Activated naive CD4-positive, alpha-beta T cell treated with anti-CD3 and anti-CD28 coated beads, Interleukin-2, amount 10 ng/mL, durations not matched to agents 7 days and 5 days (primary cell): ENCODE data around the gene KLF11.

Experiments used
- CTCF ChIA-PET: fragments of 350-600 bp; sonication (Branson Sonifier 250); formaldehyde crosslinking; loops from one replicate; lab custom pipeline; 2021; ENCODE audit warnings: antibody characterized with exemption; lab: Charles Lee
- DNase-seq: peaks from one replicate; pipeline ENCODE4 v3.0.0-alpha.2; 2020
- H3K27ac Mint-ChIP-seq: one replicate; pipeline ENCODE4 v1.8.0; 2021; ENCODE audit warnings: mild to moderate bottlenecking, moderate library complexity, mixed read lengths
- H3K27me3 Mint-ChIP-seq: one replicate; pipeline ENCODE4 v1.8.0; 2021; ENCODE audit warnings: mild to moderate bottlenecking, mixed read lengths
- H3K36me3 Mint-ChIP-seq: one replicate; pipeline ENCODE4 v1.8.0; 2021; ENCODE audit warnings: mixed read lengths
- H3K4me1 Mint-ChIP-seq: one replicate; pipeline ENCODE4 v1.8.0; 2021; ENCODE audit warnings: mixed read lengths
- H3K4me3 Mint-ChIP-seq: one replicate; pipeline ENCODE4 v1.8.0; 2021; ENCODE audit warnings: mild to moderate bottlenecking, moderate library complexity, mixed read lengths
- H3K9me3 Mint-ChIP-seq: one replicate; pipeline ENCODE4 v1.8.0; 2021; ENCODE audit warnings: mixed read lengths

KLF11 gene

GRCh38 chr2:10078704-10079265 lies 35.4 kb downstream of the KLF11 start:
- no peaks in the 10 kb centered on the region for H3K36me3 Mint-ChIP-seq
- H3K4me1 Mint-ChIP-seq = peaks cover 19% of the 10 kb centered on the region
- peak overlapping the region; percentile 67 for H3K4me3 Mint-ChIP-seq
- H3K27me3 Mint-ChIP-seq = peaks cover 91% of the 10 kb centered on the region
- CTCF ChIA-PET = interaction anchor here (0.5 to 2.0 kb wide), 6 partner anchors 9 to 639 kb away, joined by 3 to 9 read pairs (median 5); no protein-coding TSS in a partner anchor
- no peak for DNase-seq
- peak overlapping the region; percentile 53 for H3K27ac Mint-ChIP-seq
- no peaks in the 10 kb centered on the region for H3K9me3 Mint-ChIP-seq

- peak; percentile 46 for DNase-seq
Observed at GRCh38 chr2:10079266-10079869, 36.0 kb downstream of the KLF11 start.

GRCh38 chr2:10079870-10080535 lies 36.7 kb downstream of the KLF11 start, which contains the start of gene CYS1:
TSS of gene CYS1 (minus strand) at chr2:10080411. CDS start at chr2:10080223, 188 bp downstream.
- Mint-ChIP-seq H3K4me1 (peaks cover 17% of the 10 kb centered on the region), H3K36me3 (no peaks in the 10 kb centered on the region), H3K27me3 (peaks cover 91% of the 10 kb centered on the region), H3K27ac (peak within 1 kb of the TSS; percentile 53), H3K9me3 (no peaks in the 10 kb centered on the region), H3K4me3 (peak within 1 kb of the TSS; percentile 67)
- CTCF ChIA-PET = interaction anchor here (0.7 to 2.0 kb wide), 5 partner anchors 10 to 361 kb away, joined by 3 to 9 read pairs (median 5); no protein-coding TSS in a partner anchor
- peak; percentile 41 for DNase-seq

More at GRCh38 chr2:10079266-10079869, 36.0 kb downstream of the KLF11 start:
- H3K4me1 Mint-ChIP-seq = peaks cover 17% of the 10 kb centered on the region
- CTCF ChIA-PET = interaction anchor here (0.7 to 2.0 kb wide), 6 partner anchors 10 to 361 kb away, joined by 3 to 9 read pairs (median 5); no protein-coding TSS in a partner anchor
- H3K4me3 Mint-ChIP-seq = peak overlapping the region; percentile 67
- H3K27ac Mint-ChIP-seq = peak overlapping the region; percentile 53
- H3K36me3 Mint-ChIP-seq = no peaks in the 10 kb centered on the region
- H3K9me3 Mint-ChIP-seq = no peaks in the 10 kb centered on the region
- peaks cover 91% of the 10 kb centered on the region for H3K27me3 Mint-ChIP-seq

- CTCF ChIA-PET = interaction anchor here (1.4 to 1.5 kb wide), 2 partner anchors 9 to 16 kb away, joined by 4 to 6 read pairs; no protein-coding TSS in a partner anchor
- H3K4me3 Mint-ChIP-seq = peak overlapping the region; percentile 64
- H3K4me1 Mint-ChIP-seq = peaks cover 17% of the 10 kb centered on the region
- H3K27me3 Mint-ChIP-seq = peaks cover 91% of the 10 kb centered on the region
- H3K36me3 Mint-ChIP-seq = no peaks in the 10 kb centered on the region
- H3K27ac Mint-ChIP-seq = no peak overlapping the region
- DNase-seq = peak; percentile 52
- H3K9me3 Mint-ChIP-seq = no peaks in the 10 kb centered on the region
Observed at GRCh38 chr2:10080536-10081304, 37.4 kb downstream of the KLF11 start.

- CTCF ChIA-PET = interaction anchor here (1.0 to 6.5 kb wide), 3 partner anchors 10 to 35 kb away, joined by 3 to 41 read pairs (median 8); no protein-coding TSS in a partner anchor
- DNase-seq = no peak
- Mint-ChIP-seq H3K27me3 (peaks cover 91% of the 10 kb centered on the region), H3K4me1 (peaks cover 17% of the 10 kb centered on the region), H3K27ac (no peak overlapping the region), H3K9me3 (no peaks in the 10 kb centered on the region), H3K4me3 (no peak overlapping the region), H3K36me3 (no peaks in the 10 kb centered on the region)
Observed at GRCh38 chr2:10083046-10083445, 39.7 kb downstream of the KLF11 start.

- Mint-ChIP-seq H3K27ac (no peak overlapping the region), H3K9me3 (no peaks in the 10 kb centered on the region), H3K4me3 (no peak overlapping the region), H3K36me3 (no peaks in the 10 kb centered on the region), H3K27me3 (peaks cover 91% of the 10 kb centered on the region), H3K4me1 (peaks cover 14% of the 10 kb centered on the region)
- CTCF ChIA-PET = interaction anchor here (1.0 to 6.5 kb wide), 3 partner anchors 11 to 34 kb away, joined by 3 to 41 read pairs (median 8); no protein-coding TSS in a partner anchor
- no peak for DNase-seq
Observed at GRCh38 chr2:10083692-10084211, 40.4 kb downstream of the KLF11 start.

GRCh38 chr2:10084223-10084865 lies 41.0 kb downstream of the KLF11 start:
- no peak overlapping the region for H3K27ac Mint-ChIP-seq
- no peak for DNase-seq
- H3K27me3 Mint-ChIP-seq = peaks cover 91% of the 10 kb centered on the region
- no peaks in the 10 kb centered on the region for H3K9me3 Mint-ChIP-seq
- no peak overlapping the region for H3K4me3 Mint-ChIP-seq
- H3K36me3 Mint-ChIP-seq = no peaks in the 10 kb centered on the region
- peaks cover 9% of the 10 kb centered on the region for H3K4me1 Mint-ChIP-seq
- CTCF ChIA-PET = interaction anchor here (1.8 to 6.5 kb wide), 3 partner anchors 11 to 14 kb away, joined by 6 to 41 read pairs (median 11); no protein-coding TSS in a partner anchor

GRCh38 chr2:10085043-10085667 lies 41.8 kb downstream of the KLF11 start:
- H3K27ac Mint-ChIP-seq = no peak overlapping the region
- no peak overlapping the region for H3K4me3 Mint-ChIP-seq
- H3K4me1 Mint-ChIP-seq = peaks cover 9% of the 10 kb centered on the region
- no peaks in the 10 kb centered on the region for H3K36me3 Mint-ChIP-seq
- CTCF ChIA-PET = interaction anchor here (1.8 to 6.5 kb wide), 3 partner anchors 12 to 15 kb away, joined by 6 to 41 read pairs (median 11); no protein-coding TSS in a partner anchor
- peaks cover 99% of the 10 kb centered on the region for H3K27me3 Mint-ChIP-seq
- no peak for DNase-seq
- H3K9me3 Mint-ChIP-seq = no peaks in the 10 kb centered on the region

GRCh38 chr2:10085668-10086059 lies 42.3 kb downstream of the KLF11 start:
- no peak for DNase-seq
- H3K9me3 Mint-ChIP-seq = no peaks in the 10 kb centered on the region
- CTCF ChIA-PET = interaction anchor here (1.8 to 6.5 kb wide), 3 partner anchors 12 to 15 kb away, joined by 6 to 41 read pairs (median 11); no protein-coding TSS in a partner anchor
- no peaks in the 10 kb centered on the region for H3K36me3 Mint-ChIP-seq
- peaks cover 9% of the 10 kb centered on the region for H3K4me1 Mint-ChIP-seq
- H3K27ac Mint-ChIP-seq = no peak overlapping the region
- H3K27me3 Mint-ChIP-seq = peaks cover 100% of the 10 kb centered on the region
- no peak overlapping the region for H3K4me3 Mint-ChIP-seq

- Mint-ChIP-seq H3K4me1 (peaks cover 7% of the 10 kb centered on the region), H3K9me3 (peaks cover under 1% of the 10 kb centered on the region), H3K36me3 (peaks cover 1% of the 10 kb centered on the region), H3K4me3 (no peak overlapping the region), H3K27ac (no peak overlapping the region), H3K27me3 (peaks cover 100% of the 10 kb centered on the region)
- no peak for DNase-seq
- CTCF ChIA-PET = interaction anchor here (1.5 to 6.5 kb wide), 2 partner anchors 9 to 14 kb away, joined by 5 to 41 read pairs; no protein-coding TSS in a partner anchor
Observed at GRCh38 chr2:10086950-10087349, 43.6 kb downstream of the KLF11 start.

- no peak overlapping the region for H3K27ac Mint-ChIP-seq
- peaks cover 100% of the 10 kb centered on the region for H3K27me3 Mint-ChIP-seq
- peaks cover 11% of the 10 kb centered on the region for H3K4me1 Mint-ChIP-seq
- no peak overlapping the region for H3K4me3 Mint-ChIP-seq
- peaks cover 4% of the 10 kb centered on the region for H3K9me3 Mint-ChIP-seq
- CTCF ChIA-PET = interaction anchor here (1.5 to 6.5 kb wide), 2 partner anchors 9 to 14 kb away, joined by 5 to 41 read pairs; no protein-coding TSS in a partner anchor
- DNase-seq = no peak
- peaks cover 5% of the 10 kb centered on the region for H3K36me3 Mint-ChIP-seq
Observed at GRCh38 chr2:10087360-10087759, 44.0 kb downstream of the KLF11 start.

- peaks cover 100% of the 10 kb centered on the region for H3K27me3 Mint-ChIP-seq
- no peak overlapping the region for H3K4me3 Mint-ChIP-seq
- H3K9me3 Mint-ChIP-seq = peaks cover 4% of the 10 kb centered on the region
- peaks cover 13% of the 10 kb centered on the region for H3K4me1 Mint-ChIP-seq
- no peak for DNase-seq
- no peak overlapping the region for H3K27ac Mint-ChIP-seq
- peaks cover 5% of the 10 kb centered on the region for H3K36me3 Mint-ChIP-seq
- CTCF ChIA-PET = interaction anchor here (1.1 to 5.1 kb wide), 3 partner anchors 9 to 19 kb away, joined by 3 to 48 read pairs (median 4); no protein-coding TSS in a partner anchor
Observed at GRCh38 chr2:10089565-10090190, 46.3 kb downstream of the KLF11 start.
